Ishikawa (cell line): ENCODE results near the gene TNRC6C.

ENCODE experiments used
- EP300 ChIP-seq: IDR thresholded peaks from 2 replicates; pipeline ENCODE4 v1.6.1; 2012; ENCODE audit warnings: borderline replicate concordance
- FOXM1 ChIP-seq: IDR thresholded peaks from 2 replicates; pipeline ENCODE4 v1.6.1; 2012; ENCODE audit warnings: low read depth, borderline replicate concordance
- TF ChIP-seq, protein P1 (sequence below): IDR thresholded peaks from 2 replicates; pipeline ENCODE4 v1.6.1; 2012
- TF ChIP-seq, protein P2 (sequence below): IDR thresholded peaks from 2 replicates; pipeline ENCODE4 v1.6.1; 2012

DNA sequence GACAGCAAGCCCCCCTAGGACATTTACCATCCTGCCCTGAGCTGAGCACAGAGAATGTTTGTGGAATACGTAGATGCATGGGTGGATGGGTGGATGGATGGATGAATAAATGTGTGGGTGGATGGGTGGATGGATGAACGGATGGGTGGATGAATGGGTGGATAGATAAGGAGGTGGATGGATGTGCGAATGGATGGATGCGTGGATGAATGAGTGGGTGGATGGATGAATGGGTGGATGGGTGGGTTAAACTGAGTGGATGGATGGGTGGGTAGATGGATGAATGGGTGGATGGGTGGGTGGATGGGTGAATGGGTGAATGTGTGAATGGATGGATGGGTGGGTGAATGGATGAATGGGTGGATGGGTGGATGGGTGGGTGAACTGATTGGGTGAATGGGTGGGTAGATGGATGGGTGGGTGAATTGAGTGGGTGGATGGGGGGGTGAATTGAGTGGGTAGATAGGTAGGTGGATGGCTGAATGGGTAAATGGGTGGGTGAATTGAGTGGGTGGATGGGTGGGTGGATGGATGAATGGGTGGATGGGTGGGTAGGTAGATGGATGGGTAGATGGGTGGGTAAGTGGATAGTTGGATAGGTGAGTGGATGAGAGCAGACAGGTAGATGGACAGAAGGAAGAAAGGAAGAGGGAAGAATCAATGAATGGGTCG is 164.9 kb downstream of the TNRC6C start:
- TF ChIP-seq, protein P1, sequence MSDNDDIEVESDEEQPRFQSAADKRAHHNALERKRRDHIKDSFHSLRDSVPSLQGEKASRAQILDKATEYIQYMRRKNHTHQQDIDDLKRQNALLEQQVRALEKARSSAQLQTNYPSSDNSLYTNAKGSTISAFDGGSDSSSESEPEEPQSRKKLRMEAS: no peak
- TF ChIP-seq FOXM1 (no peak), EP300 (no peak)
- TF ChIP-seq, protein P2, sequence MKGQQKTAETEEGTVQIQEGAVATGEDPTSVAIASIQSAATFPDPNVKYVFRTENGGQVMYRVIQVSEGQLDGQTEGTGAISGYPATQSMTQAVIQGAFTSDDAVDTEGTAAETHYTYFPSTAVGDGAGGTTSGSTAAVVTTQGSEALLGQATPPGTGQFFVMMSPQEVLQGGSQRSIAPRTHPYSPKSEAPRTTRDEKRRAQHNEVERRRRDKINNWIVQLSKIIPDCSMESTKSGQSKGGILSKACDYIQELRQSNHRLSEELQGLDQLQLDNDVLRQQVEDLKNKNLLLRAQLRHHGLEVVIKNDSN: no peak
